T-helper 22 cell (primary cell): ENCODE results near the gene GPR135.

ENCODE experiments used
- DNase-seq: peaks from one replicate; pipeline ENCODE4 v3.0.0-alpha.2; 2020; ENCODE audit warnings: low read depth

GPR135 gene

GRCh38 chr14:59424341-59425071 lies 40.7 kb downstream of the GPR135 start:
- DNase-seq, result no peak

- no peak for DNase-seq
Measured at GRCh38 chr14:59422069-59422881, 42.9 kb downstream of the GPR135 start.

DNA sequence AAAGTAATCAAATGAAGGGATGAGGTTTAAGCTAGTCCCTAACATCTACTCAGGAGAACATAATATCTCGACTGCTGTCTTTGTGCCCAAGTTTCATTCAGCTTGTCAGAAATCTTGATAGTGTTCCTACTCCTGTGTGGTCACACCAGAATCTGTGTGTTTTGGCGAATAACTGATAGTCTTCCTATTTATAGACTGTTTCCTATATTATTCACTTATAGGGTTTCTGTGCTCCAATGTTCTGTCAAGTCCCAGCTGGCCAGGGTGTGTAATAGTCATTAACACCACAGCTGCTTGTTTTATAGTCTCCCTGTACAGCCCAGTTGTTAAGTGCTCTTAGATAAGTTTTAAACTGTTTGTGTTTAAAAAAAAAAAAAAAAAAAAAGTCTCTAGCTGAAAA lies 45.9 kb downstream of the GPR135 start:
- no peak for DNase-seq

GRCh38 chr14:59417311-59417710 lies 47.9 kb downstream of the GPR135 start:
- no peak for DNase-seq

GRCh38 chr14:59415836-59416602 lies 49.2 kb downstream of the GPR135 start:
- DNase-seq, result no peak
